Right renal pelvis (tissue), 4 donors: Measurements from ENCODE around the gene PLA2G4F. TPM values are rescaled to one million over a fixed set of nuclear protein-coding genes. Genes with fewer than 3 reads are reported as not detected.

Experiments used
- DNase-seq, 4 donors: peaks; one replicate each; pipeline ENCODE4 v3.0.0-alpha.2; 2013; ENCODE audit warnings: low read depth in 4 of 4, low spot score in 3 of 4, missing footprints in 1 of 4
- polyA plus RNA-seq, 4 donors: library from polyadenylated mRNA; unstranded; fragments of 120-200 nt; gene quantifications; one replicate each; pipeline ENCODE4 v1.2.1, GENCODE V29; 2013; ENCODE audit not compliant: insufficient read length in 4 of 4

PLA2G4F gene
- polyA plus RNA-seq, 4 donors, result 24.3 to 30.0 (median 27.0) TPM

DNA sequence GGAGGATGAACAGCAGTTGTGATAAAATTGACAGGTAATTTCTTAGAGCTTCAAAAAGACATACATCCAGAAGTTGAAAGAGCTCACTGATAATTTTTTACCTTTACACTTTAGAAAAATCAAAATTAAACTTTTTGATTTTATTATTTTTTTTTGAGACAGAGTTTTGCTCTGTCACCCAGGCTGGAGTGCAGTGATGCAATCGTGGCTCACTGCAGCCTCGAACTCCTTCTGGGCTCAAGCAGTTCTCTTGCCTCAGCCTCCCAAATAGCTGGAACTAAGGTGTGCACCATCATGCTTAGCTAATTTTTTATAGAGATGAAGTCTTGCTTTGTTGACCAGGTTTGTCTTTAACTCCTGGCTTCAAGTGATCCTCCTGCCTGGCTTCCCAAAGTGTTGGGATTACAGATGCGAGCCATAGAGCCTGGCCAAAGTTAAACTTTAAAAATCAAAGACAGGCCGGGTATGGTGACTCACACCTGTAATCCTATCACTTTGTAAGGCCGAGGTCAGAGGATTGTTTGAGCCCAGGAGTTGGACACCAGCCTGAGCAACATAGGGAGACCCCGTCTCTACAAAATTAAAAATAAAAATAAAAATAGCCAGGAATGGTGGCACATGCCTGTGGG lies 21.7 kb downstream of the PLA2G4F start:
- no peak for DNase-seq

DNA sequence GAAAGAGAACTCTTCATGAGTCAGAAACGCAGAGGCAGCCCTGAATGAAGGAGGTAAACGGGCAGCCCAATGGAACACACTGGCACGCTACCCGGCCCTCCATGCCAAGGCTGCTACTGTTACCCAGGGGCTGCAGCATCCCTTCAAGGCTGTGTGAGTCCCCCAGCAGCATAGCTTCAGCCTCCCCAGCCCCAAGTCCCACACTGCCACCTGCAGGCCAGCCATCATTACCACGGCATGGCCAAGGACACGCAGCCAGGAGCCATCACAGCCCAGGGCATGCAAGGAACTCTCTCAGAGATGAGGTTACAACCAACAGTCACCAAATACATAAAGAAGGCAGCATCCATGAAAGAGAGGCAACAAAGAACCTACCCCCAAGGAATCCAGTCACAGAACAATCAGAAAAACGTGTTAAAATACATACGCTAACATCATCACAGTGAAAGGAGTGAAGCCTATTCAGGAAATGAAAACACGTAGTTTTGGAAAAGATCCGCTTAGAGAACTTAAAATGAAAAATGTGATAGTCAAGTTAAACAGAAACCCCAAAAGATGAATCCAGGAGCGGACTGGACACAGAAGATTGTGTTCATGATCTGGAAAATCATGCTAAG lies 22.4 kb downstream of the PLA2G4F start:
- no peak for DNase-seq

DNA sequence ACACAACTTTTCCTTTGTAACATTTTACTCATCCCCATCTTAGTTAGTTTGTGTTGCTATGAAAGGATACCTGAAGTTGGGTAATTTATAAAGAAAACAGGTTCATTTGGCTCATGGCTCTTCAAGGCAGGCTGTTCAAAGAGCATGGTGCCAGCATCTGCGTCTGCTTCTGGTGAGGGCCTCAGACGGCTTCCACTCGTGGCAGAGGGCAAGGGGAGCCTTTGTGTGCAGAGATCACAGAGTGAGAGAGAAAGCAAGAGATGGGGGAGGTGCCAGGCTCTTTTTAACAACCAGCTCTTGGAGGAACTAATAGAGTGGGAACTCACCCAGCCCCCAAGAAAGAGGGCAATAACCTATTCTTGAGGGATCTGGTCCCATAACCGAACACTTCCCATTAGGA lies 23.1 kb downstream of the PLA2G4F start:
- DNase-seq, result no peak

DNA sequence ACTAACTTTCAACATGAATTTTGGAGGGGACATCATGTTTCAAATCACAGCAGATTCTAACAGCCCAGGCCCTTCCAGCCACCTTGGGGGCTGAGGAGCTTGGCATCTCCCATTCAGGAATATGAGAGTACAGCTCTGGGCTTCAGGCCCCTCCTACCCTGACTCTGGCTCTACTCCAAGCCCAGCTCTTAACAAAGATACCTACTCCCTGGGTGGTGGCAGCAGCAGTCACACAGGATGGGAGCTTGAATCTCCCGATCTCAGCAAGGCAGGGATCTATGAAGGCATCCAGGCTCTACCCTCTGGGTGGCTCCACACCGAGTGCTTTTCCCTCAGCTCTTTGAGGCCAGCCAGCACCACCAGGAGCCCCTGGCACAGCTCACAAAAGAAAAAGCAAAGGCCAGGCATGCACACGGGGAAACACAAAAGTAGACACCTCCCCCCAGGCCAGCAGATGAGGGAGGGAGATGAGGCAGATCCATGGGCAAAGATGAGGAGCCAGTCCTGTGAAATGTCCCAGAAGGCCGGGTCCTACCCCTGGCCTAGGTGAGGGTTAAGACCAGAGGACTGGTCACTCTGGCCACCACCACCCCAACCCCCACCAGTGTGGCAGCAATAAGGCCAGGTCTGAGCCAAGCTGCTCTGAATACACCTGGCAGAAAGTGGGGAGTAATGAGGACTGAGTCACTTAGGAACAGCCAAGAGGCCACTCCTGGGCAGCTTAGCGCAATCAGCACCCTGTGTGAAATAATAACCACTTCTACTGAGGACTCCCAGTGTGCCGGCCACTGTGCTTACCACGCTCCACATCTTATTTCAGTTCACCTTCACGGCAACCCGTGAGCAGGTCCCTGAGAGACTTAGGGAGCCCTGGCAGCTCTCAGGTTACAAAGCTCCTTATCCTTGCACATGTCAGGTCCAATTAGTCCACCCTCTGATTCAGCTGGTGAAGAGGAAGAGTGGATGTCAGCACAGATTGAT lies 24.3 kb downstream of the PLA2G4F start:
- no peak for DNase-seq

DNA sequence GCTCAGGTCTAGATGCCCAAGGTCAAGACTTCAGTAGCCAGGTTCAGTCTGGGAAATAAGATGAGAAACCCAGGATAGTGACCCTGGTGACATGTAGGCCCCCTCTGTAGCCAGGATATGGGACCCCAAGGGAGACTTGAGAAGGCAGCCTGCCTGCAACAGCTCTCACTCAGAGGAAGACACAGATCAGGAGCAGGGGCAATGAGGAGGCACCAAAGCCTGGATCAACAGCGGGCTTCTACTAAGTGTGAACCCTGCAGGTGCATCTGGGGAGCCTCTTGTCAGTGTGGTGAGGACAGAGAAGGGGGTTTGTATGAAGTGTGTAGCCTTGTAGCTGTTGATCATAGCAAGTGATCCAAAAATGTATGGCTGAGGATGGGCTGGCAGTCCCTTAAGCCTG lies 25.4 kb downstream of the PLA2G4F start:
- no peak for DNase-seq

DNA sequence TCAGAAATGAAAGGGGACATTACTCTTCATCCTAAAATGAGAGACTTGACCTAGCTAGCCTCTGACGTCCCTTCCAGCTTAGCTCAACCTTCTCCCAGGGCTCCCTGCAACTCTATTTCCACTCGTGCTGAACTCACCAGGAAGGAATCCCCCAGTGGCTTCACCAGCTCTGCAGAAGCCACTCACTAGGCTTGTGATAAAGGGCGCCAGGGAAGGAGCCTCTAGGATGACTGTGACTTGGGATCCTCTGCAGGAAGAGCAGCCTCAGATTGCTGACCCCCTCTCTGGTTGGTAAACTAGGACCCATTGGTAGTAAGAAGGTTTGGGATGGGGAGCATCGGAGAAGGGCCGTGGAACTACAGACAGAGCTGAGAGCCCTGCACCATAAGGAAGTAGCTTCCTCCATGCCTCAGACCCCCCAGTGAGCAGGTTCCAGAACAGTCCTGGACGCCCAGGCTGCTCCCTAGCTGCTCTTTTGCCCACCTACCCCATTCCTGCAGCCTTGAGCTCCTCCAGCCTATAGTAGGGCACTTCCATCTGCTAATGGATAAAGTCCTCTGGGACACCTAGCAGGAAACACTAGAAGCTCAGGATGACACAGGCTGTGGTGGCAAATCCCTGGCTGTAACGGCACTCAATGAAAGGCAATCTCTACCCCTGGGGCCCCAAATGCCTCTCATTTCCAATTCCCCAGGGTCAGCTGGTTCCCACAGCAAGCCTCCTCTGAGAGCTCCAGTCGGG lies 26.0 kb downstream of the PLA2G4F start:
- no peak for DNase-seq

DNA sequence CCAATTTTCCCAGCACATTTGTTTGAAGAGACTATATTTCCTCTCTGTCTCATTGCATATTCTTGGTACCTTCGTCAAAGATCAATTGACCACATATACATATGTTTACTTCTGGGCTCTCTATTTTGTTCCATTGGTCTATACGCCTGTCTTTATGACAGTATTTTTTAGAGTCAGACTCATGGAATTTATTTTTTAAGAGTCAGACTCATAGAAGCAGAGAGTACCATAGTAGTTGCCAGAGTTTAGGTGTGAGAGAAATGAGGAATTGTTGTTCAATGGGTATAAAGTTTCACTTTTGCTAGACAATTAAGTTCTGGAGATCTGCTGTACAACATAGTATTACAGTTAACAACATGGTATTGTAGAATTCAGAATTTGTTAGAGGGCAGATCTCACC lies 27.1 kb downstream of the PLA2G4F start:
- DNase-seq, result no peak

DNA sequence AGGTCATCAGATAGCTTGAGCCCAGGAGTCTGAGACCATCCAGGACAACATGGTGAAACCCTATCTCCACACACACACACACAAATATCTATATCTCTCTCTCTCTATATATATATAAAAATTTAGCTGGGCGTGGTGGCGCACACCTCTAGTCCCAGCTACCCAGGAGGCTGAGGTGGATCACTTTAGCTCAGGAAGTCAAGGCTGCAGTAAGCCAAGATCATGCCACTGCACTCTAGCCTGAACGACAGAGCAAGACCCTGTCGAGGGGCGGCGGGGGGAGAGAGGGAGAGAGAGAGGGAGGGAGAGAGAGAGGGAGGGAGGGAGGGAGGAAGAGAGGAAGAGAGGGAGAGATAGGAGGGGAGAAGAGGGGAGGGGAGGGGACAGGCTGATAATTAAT lies 28.0 kb downstream of the PLA2G4F start:
- no peak for DNase-seq

DNA sequence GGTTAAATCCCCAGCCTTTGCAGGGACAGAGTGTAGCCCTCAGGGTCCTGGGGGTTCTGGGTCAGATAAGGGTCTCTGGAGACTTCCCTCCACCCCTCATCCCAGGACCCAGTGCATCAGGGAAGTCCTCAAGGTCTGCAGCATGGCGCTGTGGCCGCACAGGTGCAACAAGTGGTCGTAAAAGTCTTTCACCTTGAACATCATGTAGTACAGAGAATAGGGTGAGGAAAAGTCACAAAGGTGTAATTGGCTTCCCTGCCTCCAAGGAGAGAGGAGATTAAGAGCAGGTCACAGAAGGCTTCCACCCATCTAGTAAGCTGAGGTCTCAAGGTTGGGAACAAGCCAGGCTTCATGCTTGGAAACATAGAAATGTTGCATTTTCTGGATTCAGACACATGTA lies 32.9 kb downstream of the PLA2G4F start:
- no peak for DNase-seq

DNA sequence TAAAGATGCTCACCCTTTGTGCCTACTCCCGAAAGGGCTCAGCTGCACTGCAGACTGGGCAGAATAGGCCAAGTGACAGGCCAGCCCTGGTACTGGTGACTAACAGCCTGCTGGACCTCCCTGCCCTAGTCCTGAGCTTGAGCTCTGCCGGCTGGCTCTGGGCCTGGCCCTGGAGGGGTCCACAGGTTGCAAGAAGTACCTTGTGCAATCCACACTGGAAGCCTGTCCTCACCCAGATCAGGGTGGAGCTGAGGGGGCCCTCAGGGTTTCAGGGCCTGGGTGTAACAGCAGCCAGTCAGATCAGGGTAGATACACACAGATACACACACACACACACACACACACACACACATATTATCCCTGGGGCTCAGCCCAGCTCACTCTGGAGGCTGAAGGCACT lies 34.8 kb downstream of the PLA2G4F start:
- no peak for DNase-seq

DNA sequence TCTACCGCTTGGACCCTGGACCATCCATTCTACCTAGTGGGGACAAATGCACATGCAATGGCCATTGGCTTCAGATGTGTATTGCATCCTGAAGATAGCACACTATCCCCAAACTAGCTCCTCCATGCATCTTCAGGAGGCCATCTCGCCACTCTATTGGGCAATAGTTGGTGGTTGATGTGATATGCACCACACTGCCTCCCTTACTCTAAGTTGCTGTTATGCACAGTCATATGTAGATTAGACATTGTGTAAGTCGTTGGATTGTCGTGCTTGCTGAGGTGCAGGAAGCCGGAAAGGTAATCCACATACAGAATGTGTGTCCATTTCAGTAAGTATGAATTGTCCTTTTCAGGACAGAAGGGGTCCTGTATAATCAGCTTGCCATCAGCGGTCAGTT lies 35.4 kb downstream of the PLA2G4F start:
- no peak for DNase-seq

DNA sequence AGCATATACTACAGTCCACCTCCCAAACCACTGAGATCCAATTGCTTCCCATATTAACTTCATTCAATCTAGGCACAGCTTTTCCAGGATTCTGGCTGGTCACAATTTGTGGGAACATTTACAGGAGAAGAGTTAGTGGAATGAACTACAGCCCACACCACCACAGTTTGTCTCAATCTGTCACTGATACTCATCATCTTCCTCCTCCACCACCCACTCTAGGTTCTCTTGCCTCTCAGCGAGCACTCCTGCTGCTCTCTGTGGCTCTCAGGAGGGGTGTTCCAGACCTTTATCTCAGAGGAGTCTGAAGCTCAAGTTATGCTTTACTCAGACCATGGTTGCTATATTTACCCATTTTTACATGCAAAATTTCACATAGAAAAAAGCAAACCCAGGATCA lies 36.2 kb downstream of the PLA2G4F start:
- no peak for DNase-seq

DNA sequence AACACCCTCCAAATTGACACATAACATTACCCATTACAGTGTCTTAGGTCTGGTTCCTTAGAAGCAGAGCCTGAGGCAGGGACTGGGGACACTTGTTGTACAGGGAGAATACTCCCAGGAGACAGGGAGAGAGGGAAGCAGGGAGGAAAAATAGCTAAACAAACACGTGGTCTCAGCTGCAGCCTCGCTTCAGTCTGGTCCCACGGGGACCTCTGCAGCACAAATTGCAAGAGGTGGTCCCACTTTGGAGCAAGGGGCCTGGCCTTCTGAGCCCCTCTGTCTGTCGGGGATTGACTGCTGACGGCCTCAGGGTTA lies 37.0 kb downstream of the PLA2G4F start:
- DNase-seq, result no peak

DNA sequence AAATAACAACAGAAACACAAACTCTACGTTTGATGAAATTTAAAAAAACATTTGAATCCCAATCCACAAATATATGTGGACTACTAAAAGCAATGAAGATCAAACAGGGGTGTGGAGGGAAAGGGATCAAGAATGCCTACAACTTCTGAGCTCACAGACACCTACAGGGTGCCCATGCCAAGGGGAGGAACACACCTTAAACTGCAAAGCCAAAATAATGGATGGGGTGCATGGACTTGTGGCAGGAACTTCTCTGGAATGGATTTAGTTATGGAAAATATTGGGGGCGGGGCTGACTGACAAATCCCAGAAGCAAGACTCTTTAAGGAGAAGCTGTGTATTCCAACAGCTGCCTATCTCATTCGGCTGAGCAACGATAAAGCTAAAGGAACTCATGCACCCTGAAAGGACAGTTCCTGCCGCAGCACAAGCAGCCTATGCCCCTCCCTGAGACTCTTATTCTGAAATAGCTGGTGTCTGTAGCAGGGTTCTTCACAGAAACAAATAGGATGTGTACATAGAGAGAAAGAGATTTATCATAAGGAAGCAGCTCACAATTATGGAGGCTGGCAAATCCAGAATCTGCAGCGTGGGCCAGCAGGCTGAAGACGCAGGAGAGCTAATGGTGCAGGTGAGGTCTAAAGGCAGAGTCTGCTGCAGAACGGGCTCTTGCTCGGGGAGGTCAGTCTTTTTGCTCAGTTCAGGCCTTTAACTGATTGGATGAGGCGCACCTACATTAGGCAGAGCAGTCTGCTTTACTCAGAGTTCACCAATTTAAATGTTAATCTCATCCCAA lies 37.6 kb downstream of the PLA2G4F start:
- DNase-seq, result no peak

DNA sequence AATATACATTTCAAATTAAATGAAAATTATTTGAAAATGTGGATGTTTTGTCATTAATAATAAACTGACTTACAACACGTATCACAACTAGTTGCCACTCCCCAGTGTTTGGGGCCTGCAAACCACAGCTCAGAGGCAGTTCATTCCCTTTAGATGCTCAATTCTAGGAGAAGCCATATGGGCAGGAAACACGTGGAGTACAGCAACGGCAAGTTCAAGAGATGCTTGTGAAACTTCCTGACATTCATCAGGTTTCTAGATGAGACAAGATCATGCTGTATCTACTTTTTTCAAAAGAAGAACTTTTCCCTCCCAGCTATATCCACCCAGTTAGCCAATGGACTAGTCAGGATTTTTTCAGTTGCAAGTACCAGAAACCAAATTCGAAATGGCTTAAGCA lies 44.5 kb downstream of the PLA2G4F start:
- DNase-seq, result no peak

DNA sequence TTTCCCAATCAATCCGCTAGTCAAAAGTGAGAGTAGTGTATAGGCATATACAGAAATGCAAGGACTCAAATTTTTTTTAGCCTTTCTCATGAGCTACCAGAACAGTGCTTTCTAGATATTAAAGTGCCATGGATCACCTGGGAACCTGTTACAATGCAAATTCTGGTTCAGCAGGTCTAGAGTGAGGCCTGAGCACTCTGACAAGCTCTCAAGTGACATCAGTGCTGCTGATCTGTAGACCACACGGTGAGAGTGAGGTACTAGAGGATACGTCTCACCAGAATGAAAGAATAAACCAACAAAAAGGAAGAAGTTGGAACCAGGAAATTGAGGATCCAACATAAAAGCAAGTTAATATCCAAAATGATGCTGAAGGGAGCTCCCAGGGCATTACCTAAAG lies 46.1 kb downstream of the PLA2G4F start:
- no peak for DNase-seq

DNA sequence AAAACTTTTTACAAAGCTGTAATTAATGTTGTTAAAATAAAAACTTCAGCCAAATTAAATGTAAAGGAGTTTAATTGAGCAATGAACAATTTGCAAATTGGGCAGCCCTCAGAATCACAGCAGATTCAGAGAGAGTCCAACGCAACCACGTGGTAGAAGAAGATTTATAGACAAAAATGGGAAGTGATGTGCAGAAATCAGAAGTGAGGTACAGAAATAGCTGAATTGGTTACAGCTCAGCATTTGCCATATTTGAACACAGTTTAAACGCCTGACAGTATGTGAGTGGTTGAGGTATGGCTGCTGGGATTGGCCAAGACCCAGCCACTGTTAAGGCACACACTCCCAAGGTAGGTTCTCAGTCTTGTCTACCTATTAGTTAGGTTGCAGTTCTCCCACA lies 47.6 kb downstream of the PLA2G4F start:
- no peak for DNase-seq

DNA sequence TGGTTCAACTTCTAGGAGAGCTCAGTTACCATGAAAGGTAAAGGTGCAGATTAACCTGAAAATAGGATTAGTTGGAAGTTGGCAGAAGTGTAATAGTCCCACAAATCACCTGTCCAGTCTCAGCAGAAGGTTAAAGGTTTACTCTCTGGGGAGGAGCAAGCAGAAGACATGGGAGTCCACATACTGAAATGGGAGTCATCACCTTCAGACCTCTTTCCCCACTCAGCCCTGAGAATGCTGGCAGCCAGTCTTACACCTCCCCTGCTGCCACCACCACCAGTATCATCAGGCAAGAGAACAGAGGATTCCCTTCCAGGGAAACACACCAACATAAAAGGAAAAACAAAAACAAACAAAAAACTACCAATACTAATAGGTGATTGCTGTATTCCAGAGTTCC lies 48.2 kb downstream of the PLA2G4F start:
- no peak for DNase-seq

DNA sequence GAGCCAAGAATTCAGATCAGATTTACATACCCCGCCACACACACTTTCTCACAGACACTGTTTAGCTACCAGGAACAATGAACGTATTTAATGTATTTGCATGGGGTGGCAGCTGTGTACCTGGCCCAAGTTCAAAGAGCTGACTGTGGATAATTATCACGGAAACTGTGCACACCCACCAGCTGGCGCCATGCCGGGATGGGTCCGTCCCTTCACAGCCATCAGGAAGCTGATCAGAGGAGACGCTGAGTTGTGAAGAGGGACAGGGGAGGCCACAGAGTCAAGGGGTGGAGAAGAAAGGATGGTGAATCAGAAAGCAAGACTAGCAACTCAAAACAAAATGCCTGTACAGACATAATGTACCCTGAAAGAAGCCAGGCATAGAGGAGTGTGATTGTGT lies 49.0 kb downstream of the PLA2G4F start:
- DNase-seq, result no peak

DNA sequence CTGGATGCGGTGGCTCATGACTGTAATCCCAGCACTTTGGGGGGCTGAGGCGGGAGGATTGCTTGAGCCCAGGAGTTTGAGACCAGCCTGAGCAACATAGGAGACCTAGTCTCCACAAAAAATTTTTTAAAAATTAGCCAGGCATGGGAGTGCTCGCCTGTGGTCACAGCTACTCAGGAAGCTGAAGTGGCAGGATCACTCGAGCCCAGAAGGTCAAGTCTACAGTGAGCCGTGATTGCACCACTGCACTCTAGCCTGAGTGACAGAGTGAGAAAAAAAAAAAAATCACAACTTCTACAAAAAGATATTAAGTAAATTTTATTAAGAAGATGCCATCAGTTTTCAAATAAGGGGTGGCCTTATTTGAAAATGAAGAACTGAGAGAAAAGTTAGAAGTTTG lies 50.1 kb downstream of the PLA2G4F start:
- no peak for DNase-seq
